Breast epithelium (tissue), 4 donors: ENCODE measurements around the gene SNRPD3. TPM values are rescaled to one million over a fixed set of nuclear protein-coding genes. Genes with fewer than 3 reads are reported as not detected.
A peak's percentile ranks its signal among the peaks of the same experiment; 100 is the strongest.

Experiments
- DNase-seq, 2 donors: peaks; one replicate each; pipeline ENCODE4 v3.0.0-alpha.2; 2019; ENCODE audit warnings: low spot score in 2 of 2
- H3K27ac ChIP-seq, 2 donors: fragments of 200-600 bp; sonication (generic) in 1 of 2; one replicate each; pipeline ENCODE4 v1.5.1; 2016 to 2019; ENCODE audit warnings: mild to moderate bottlenecking in 1 of 2
- H3K27me3 ChIP-seq, 2 donors: fragments of 200-600 bp; sonication (generic) in 1 of 2; one replicate each; pipeline versions ENCODE4 v1.5.1 to v1.6.0; 2017 to 2019; ENCODE audit warnings: control low read depth in 1 of 2, mild to moderate bottlenecking in 1 of 2
- H3K36me3 ChIP-seq: fragments of 200-600 bp; one replicate; pipeline ENCODE4 v1.5.1; 2019
- H3K4me1 ChIP-seq, 2 donors: fragments of 200-600 bp; sonication (generic); one replicate each; pipeline ENCODE4 v1.5.1; 2016 to 2019; ENCODE audit warnings: control low read depth in 1 of 2
- H3K4me3 ChIP-seq, 3 donors: fragments of 200-600 bp; sonication (generic); 1 replicate in 2 of 3; 2 replicates in 1 of 3; pipeline ENCODE4 v1.5.1; 2016 to 2019; ENCODE audit warnings: mild to moderate bottlenecking in 3 of 3, moderate library complexity in 2 of 3
- H3K9me3 ChIP-seq, 2 donors: fragments of 200-600 bp; sonication (generic) in 1 of 2; one replicate each; pipeline ENCODE4 v1.5.1; 2016 to 2019; ENCODE audit warnings: control low read depth in 1 of 2
- POLR2A ChIP-seq: fragments of 450-650 bp; IDR thresholded peaks from one replicate; pipeline ENCODE4 v1.6.1; 2016; ENCODE audit warnings: antibody characterized with exemption, mild to moderate bottlenecking, moderate library complexity
- POLR2AphosphoS5 ChIP-seq, 3 donors: sonication (generic); formaldehyde crosslinking; IDR thresholded peaks; one replicate each; pipeline ENCODE4 v1.6.1; 2017; ENCODE audit warnings: antibody characterized with exemption in 3 of 3
- intact Hi-C: fragments of 100-400 bp; cut with DNase I; formaldehyde crosslinking; loops from one replicate; pipeline ENCODE4 v1.15.1; 2023; ENCODE audit warnings: low total_unique reads
- total RNA-seq, 3 donors: library from RNA; depleted of rRNA; stranded (reverse); fragments of >200 nt; gene quantifications; one replicate each; pipeline ENCODE4 v1.1.0, GENCODE V29; 2016
- TF ChIP-seq, protein P1 (sequence below), 3 donors: fragments of 450-650 bp; IDR thresholded peaks; one replicate each; pipeline ENCODE4 v1.5.1; 2016 to 2017; ENCODE audit warnings: antibody characterized with exemption in 3 of 3, mild to moderate bottlenecking in 3 of 3, moderate library complexity in 3 of 3

SNRPD3 gene
- total RNA-seq, 3 donors from 2014 or later = 105 to 148 (median 124) TPM

DNA sequence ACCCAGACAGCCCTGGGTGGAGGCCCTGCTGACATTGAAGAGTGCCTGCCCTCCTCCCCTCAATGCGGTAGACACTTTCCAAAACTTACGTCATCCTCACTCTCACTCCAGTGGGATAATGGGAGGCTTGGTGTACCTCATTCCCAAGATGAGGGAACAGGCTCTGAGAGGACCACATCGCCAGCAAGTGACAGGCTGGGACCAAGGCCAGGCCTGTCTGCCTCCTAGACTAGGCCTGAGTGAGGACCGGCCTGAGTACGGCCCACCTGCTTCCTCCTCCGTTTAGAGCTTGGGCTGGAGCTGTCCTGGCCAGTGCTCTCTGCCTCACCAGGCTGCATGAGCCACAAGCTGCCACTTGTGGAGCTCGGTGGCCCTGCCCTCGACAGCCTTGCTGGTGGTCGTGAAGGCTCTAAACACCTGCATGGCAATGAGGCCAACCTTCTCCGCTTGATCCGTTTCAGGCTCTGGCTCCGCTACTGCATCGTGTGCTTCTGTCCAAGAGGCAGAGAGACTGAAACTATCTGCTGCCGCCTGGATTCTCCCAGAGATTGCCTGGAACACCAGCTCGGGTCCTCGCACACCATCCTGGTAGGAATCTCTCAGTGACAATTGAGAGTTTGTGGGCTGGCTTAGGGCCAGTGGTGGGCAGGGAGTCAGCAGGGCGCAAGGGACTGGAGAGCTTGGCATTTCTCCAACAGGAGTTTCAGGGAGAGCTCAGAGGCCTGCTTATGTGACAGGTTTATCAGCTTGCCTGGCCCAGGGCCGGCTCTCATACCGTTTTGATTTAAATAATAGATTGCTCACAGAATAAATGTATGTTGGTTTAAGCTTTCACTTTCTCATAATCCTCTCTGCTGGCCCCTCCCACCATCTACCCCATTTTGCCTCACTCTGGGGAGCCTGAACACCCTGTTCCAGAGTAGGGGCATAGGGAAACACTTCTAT lies 27.7 kb downstream of the SNRPD3 start:
- no peak for DNase-seq
- peak overlapping the region in 1 of 3 donors; percentile 36 for H3K4me3 ChIP-seq
- H3K27ac ChIP-seq = peak overlapping the region; percentile 73 to 79
- TF ChIP-seq POLR2AphosphoS5 (IDR thresholded peaks at IDR 0.05) (no peak), POLR2A (no peak)
- TF ChIP-seq, protein P1, sequence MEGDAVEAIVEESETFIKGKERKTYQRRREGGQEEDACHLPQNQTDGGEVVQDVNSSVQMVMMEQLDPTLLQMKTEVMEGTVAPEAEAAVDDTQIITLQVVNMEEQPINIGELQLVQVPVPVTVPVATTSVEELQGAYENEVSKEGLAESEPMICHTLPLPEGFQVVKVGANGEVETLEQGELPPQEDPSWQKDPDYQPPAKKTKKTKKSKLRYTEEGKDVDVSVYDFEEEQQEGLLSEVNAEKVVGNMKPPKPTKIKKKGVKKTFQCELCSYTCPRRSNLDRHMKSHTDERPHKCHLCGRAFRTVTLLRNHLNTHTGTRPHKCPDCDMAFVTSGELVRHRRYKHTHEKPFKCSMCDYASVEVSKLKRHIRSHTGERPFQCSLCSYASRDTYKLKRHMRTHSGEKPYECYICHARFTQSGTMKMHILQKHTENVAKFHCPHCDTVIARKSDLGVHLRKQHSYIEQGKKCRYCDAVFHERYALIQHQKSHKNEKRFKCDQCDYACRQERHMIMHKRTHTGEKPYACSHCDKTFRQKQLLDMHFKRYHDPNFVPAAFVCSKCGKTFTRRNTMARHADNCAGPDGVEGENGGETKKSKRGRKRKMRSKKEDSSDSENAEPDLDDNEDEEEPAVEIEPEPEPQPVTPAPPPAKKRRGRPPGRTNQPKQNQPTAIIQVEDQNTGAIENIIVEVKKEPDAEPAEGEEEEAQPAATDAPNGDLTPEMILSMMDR (IDR thresholded peaks at IDR 0.05) = no peak
- no peaks in the 10 kb centered on the region for H3K36me3 ChIP-seq
- H3K4me1 ChIP-seq = peaks cover 0 to 13% of the 10 kb centered on the region in 2 donors
- intact Hi-C loops = no loop called here
- H3K27me3 ChIP-seq = no peaks in the 10 kb centered on the region
- H3K9me3 ChIP-seq = no peaks in the 10 kb centered on the region

DNA sequence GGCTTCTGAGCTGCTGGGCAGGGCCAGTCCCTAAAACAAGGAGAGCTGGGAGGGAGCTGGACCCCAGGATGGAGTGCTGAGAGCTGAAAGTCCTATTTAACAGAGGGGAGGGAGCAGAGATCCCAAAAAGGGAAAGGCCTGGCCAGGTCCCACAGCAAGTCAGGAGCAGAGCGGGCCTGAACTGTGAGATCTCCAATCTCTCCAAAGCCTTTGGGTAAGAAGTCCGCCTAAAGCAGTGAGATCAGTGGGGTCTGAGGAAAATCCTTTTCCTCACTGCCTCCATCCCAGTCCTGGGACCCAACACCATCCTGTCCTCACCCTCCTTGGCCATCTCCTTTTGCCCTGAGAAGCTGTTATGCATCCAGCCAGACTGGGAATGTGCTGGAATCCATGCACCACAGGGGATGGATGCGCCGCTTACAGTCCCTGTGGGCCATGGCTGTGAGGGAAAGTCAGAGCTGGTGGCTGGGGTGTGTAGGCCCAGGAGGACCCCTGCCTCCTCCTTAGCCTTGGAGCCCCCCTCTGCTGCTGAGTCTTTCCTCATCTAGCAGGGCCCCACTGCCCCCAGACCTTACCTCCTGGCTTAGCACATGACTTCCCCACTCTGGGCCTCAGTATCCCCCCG lies 28.5 kb downstream of the SNRPD3 start:
- no peak for DNase-seq

DNA sequence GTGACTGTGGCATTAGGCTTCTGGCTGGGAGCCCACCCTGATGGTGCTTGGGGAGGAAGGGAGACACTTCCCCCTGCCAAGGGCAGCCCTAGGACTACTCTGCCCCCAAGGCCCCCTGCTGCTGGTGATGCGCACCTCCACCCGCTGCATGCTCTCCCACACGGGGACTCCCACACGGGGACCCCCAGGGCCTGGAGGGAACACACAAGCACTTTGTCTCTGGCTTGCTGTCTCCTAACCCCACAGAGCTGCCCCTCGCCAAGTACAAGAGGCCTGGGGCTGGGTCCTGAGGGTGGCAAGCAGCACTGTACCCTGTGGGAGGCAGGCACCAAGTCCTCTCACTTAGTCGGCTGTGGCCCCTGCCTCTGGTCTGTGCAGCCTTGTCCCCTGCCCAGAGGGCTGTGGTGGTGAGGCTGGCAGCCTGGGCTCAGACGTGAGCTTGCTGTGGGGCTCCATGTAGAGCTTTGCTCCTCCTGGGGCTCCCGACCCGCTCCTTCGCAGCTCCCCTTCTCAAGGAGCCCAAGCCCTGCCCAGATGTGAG lies 29.1 kb downstream of the SNRPD3 start:
- no peaks in the 10 kb centered on the region for H3K36me3 ChIP-seq
- no peaks in the 10 kb centered on the region for H3K9me3 ChIP-seq
- H3K27ac ChIP-seq = peak overlapping the region in 1 of 2 donors; percentile 79
- peaks cover 7 to 28% of the 10 kb centered on the region in 2 donors for H3K4me1 ChIP-seq
- no peak for TF ChIP-seq POLR2A
- TF ChIP-seq, protein P1 (IDR thresholded peaks at IDR 0.05) = no peak
- TF ChIP-seq POLR2AphosphoS5 (IDR thresholded peaks at IDR 0.05) = no peak
- H3K4me3 ChIP-seq = no peak overlapping the region
- no peaks in the 10 kb centered on the region for H3K27me3 ChIP-seq
- no peak for DNase-seq
- intact Hi-C loops = no loop called here

More for the DNA sequence above, 28.5 kb downstream of the SNRPD3 start:
- no peaks in the 10 kb centered on the region for H3K36me3 ChIP-seq
- H3K9me3 ChIP-seq = no peaks in the 10 kb centered on the region
- peak overlapping the region; percentile 73 to 79 for H3K27ac ChIP-seq
- peaks cover 7 to 21% of the 10 kb centered on the region in 2 donors for H3K4me1 ChIP-seq
- no peak overlapping the region for H3K4me3 ChIP-seq
- no peaks in the 10 kb centered on the region for H3K27me3 ChIP-seq
- intact Hi-C loops = no loop called here
- TF ChIP-seq POLR2A (no peak), POLR2AphosphoS5 (IDR thresholded peaks at IDR 0.05) (no peak)
- TF ChIP-seq, protein P1 (IDR thresholded peaks at IDR 0.05) = no peak

DNA sequence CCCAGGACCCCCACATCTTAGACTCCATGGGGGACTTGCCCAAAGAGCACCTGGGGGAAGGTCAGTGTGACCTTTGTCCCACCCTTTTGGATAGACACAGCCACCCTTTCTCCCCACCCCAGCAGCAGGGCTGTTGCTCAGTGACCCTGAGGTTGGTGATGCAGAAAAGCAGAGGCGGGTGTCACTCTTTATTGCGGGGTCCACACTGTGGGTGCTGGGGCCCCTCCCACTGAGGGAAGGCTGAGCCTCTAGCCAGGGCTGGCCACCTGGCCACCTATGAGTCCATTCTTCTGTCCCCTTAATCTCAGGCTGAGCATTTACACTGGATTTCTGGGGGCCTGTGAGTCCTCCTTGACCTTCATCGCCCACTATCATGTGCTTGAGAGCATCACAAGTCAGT lies 29.7 kb downstream of the SNRPD3 start:
- peaks cover 7 to 28% of the 10 kb centered on the region in 2 donors for H3K4me1 ChIP-seq
- intact Hi-C loops = no loop called here
- TF ChIP-seq POLR2AphosphoS5 (IDR thresholded peaks at IDR 0.05) (no peak), POLR2A (no peak)
- TF ChIP-seq, protein P1 (IDR thresholded peaks at IDR 0.05) = no peak

More for the DNA sequence above, 29.7 kb downstream of the SNRPD3 start:
- Histone ChIP-seq H3K27me3 (no peaks in the 10 kb centered on the region), H3K9me3 (no peaks in the 10 kb centered on the region), H3K36me3 (no peaks in the 10 kb centered on the region), H3K4me3 (no peak overlapping the region), H3K27ac (no peak overlapping the region)
- no peak for DNase-seq
